HEK293T (cell line): ENCODE results near the gene PRR33.

Experiments used
- LEF1 ChIP-seq: fragments of 450-650 bp; IDR thresholded peaks from 2 replicates; pipeline ENCODE4 v1.6.1; 2017; ENCODE audit warnings: mild to moderate bottlenecking, borderline replicate concordance
- NFRKB ChIP-seq: fragments of 450-650 bp; IDR thresholded peaks from 2 replicates; pipeline ENCODE4 v1.6.1; 2016; ENCODE audit warnings: mild to moderate bottlenecking, moderate library complexity

DNA sequence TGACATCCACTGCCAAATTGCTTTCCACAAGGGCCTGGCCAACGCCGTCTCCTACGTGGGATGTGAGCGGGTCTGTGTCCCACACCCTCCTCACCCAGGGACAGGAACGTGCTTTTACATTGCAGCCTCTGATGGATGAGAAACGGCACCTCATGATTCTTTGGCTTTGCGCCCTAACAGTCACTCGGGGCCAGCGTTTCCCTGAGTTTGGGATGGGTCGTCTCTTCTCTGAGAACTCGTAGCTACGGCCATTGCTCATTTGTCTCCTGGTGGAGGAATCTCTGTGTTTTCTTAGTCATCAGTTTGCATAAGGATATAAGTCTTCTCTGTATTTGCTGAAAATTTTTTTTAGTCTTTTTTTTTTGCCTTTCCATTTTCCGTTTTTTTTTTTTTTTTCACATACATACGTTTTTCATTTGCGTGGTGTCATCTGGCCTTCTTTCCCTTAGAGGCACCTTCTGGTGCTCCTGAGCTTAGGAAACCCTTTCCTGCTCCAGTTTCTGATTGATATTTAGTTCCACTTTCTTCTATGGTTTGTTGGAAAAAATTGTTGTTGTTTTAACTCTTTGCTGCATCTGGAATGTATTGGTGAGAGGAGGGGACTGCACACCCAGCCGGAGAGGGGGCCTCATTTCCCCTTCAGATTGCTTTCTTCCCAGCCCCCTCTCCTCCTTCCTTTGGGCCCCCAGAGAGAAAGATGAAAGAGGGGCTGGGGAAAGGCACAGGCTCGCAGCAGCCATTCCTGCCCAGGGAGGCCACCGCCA lies 39.8 kb upstream of the PRR33 start:
- no peak for TF ChIP-seq LEF1
- no peak for TF ChIP-seq NFRKB
